ENCODE measurements around the gene LCP2. TPM values are rescaled to one million over a fixed set of nuclear protein-coding genes. Genes with fewer than 3 reads are reported as not detected.

The LCP2 gene
- total RNA-seq, 1 donor from 2014 or later, result 83.1 TPM

DNA sequence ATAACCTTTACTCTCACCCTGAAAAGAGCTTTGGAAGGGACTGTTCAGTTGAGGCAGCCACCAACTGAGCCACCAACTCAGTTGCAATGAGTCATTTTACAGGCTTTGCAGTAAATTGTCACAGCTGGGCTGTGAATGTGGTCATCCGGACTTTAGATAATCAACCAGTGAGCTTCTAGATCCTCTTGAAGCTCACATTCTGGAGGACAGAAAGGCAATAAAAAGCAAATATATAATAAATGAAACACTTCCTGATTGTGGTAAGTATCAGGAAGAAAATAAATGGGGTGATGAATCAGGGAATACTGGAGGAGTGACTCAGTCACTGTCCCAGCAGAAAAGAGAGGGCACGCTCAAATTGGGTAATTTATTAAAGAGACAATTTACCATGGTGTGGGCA lies 78.0 kb downstream of the LCP2 start:
- Histone ChIP-seq H3K4me1 (peaks cover 7% of the 10 kb centered on the region), H3K9me3 (no peaks in the 10 kb centered on the region), H3K27ac (no peak overlapping the region), H3K36me3 (no peaks in the 10 kb centered on the region), H3K27me3 (no peaks in the 10 kb centered on the region), H3K4me3 (no peak overlapping the region)
- TF ChIP-seq, protein P1, sequence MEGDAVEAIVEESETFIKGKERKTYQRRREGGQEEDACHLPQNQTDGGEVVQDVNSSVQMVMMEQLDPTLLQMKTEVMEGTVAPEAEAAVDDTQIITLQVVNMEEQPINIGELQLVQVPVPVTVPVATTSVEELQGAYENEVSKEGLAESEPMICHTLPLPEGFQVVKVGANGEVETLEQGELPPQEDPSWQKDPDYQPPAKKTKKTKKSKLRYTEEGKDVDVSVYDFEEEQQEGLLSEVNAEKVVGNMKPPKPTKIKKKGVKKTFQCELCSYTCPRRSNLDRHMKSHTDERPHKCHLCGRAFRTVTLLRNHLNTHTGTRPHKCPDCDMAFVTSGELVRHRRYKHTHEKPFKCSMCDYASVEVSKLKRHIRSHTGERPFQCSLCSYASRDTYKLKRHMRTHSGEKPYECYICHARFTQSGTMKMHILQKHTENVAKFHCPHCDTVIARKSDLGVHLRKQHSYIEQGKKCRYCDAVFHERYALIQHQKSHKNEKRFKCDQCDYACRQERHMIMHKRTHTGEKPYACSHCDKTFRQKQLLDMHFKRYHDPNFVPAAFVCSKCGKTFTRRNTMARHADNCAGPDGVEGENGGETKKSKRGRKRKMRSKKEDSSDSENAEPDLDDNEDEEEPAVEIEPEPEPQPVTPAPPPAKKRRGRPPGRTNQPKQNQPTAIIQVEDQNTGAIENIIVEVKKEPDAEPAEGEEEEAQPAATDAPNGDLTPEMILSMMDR (IDR thresholded peaks at IDR 0.05), result no peak
- intact Hi-C loops (cut with DNase I), result loop anchor here (10.0 kb wide), 1 partner anchor 205 kb away; no protein-coding TSS in a partner anchor
- no peak for ATAC-seq
- DNase-seq, result no peak

GRCh38 chr5:170218726-170219125 lies 78.9 kb downstream of the LCP2 start:
- no peak for ATAC-seq
- H3K27me3 ChIP-seq, result no peaks in the 10 kb centered on the region
- peaks cover 7% of the 10 kb centered on the region for H3K4me1 ChIP-seq
- H3K9me3 ChIP-seq, result no peaks in the 10 kb centered on the region
- no peaks in the 10 kb centered on the region for H3K36me3 ChIP-seq
- no peak overlapping the region for H3K4me3 ChIP-seq
- TF ChIP-seq, protein P1 (IDR thresholded peaks at IDR 0.05), result no peak
- DNase-seq, result no peak
- H3K27ac ChIP-seq, result no peak overlapping the region
- intact Hi-C loops (cut with DNase I), result no loop called here

GRCh38 chr5:170217831-170218230 lies 79.7 kb downstream of the LCP2 start:
- no peak overlapping the region for H3K27ac ChIP-seq
- no peak overlapping the region for H3K4me3 ChIP-seq
- peaks cover 3% of the 10 kb centered on the region for H3K4me1 ChIP-seq
- TF ChIP-seq, protein P1 (IDR thresholded peaks at IDR 0.05), result no peak
- H3K36me3 ChIP-seq, result no peaks in the 10 kb centered on the region
- no peaks in the 10 kb centered on the region for H3K27me3 ChIP-seq
- DNase-seq (no peak), ATAC-seq (no peak)
- H3K9me3 ChIP-seq, result no peaks in the 10 kb centered on the region
- intact Hi-C loops (cut with DNase I), result no loop called here

DNA sequence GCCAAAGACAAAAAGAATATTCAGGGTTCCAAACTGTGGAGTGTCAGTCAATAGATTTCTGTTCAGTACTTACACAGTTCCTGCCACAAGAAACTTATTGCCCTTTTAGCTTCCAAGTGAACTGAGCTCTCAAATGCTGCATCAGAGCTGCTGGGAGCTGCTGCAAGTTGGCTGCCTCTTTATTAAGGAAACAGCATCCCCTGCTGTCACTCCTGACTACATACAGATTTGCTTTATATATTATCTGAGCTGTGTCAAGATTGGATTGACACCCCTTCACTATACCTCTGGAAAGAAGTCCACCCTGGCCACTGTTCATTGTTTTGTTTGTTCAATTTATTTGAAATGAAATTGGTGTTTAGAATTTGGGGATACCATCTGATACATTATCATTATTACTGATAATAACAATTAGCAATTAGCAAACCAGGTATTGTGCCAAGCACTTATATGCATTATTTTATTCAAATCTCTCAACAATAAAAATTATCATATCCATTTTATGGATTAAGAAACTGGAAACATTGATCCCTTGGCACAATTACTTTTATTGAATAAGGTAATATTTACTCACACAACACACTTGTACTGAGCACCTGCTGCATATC lies 81.2 kb downstream of the LCP2 start:
- intact Hi-C loops (cut with DNase I), result no loop called here
- Histone ChIP-seq H3K36me3 (no peaks in the 10 kb centered on the region), H3K27me3 (no peaks in the 10 kb centered on the region), H3K27ac (no peak overlapping the region), H3K9me3 (no peaks in the 10 kb centered on the region), H3K4me1 (no peaks in the 10 kb centered on the region), H3K4me3 (no peak overlapping the region)
- no peak for DNase-seq
- TF ChIP-seq, protein P1 (IDR thresholded peaks at IDR 0.05), result peak; percentile 39
- peak; percentile 71 for ATAC-seq

- Histone ChIP-seq H3K4me1 (no peaks in the 10 kb centered on the region), H3K4me3 (no peak overlapping the region), H3K27ac (no peak overlapping the region), H3K9me3 (no peaks in the 10 kb centered on the region), H3K27me3 (no peaks in the 10 kb centered on the region), H3K36me3 (no peaks in the 10 kb centered on the region)
- intact Hi-C loops (cut with DNase I), result no loop called here
- ATAC-seq (no peak), DNase-seq (no peak)
- TF ChIP-seq, protein P1 (IDR thresholded peaks at IDR 0.05), result no peak
These were observed 85.8 kb downstream of the LCP2 start for GRCh38 chr5:170211575-170212334.
